HG03097 (cell line): ENCODE data around the gene DNAAF5.
"Not testable (repeated sequence)": the region's sequence is repeated elsewhere in the genome, so short reads cannot be mapped to it uniquely, and the experiment has no call there.

Experiments
- ATAC-seq: cut with Tn5 transposase; IDR thresholded peaks from one replicate; pipeline ENCODE4 v1.9.1; 2021; ENCODE audit not compliant: unreplicated experiment, low FRiP score

DNAAF5 gene

DNA sequence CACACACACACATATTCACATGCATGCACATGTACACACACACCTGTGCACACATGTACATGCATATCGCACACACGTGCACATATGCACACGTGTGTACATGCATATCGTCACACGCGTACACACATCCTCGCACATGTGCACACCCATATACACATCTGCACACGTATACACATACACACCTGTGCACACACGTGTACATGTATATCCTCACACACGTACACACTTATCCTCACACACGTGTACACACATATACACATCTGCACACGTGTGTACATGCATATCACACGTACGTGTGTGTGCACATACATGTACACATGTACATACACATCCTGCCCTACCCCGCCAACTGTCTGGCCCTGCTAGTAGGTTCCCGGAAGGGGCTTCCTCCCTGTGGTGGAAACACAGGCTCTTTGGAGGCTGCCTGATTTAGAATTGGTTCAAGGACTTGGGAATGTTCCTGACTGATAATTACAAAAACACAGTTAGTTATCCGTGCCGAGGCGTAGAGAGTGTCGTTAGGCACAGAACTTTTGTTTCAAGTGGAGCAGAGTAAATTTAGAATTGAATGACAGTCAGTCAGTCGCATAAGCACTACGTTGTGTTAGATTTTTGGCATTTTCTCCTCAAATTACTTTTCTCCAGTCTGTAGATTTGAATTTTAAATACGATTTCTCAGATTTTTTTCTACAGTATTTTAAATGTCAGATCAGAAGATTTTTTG lies 19.1 kb downstream of the DNAAF5 start:
- no peak for ATAC-seq

DNA sequence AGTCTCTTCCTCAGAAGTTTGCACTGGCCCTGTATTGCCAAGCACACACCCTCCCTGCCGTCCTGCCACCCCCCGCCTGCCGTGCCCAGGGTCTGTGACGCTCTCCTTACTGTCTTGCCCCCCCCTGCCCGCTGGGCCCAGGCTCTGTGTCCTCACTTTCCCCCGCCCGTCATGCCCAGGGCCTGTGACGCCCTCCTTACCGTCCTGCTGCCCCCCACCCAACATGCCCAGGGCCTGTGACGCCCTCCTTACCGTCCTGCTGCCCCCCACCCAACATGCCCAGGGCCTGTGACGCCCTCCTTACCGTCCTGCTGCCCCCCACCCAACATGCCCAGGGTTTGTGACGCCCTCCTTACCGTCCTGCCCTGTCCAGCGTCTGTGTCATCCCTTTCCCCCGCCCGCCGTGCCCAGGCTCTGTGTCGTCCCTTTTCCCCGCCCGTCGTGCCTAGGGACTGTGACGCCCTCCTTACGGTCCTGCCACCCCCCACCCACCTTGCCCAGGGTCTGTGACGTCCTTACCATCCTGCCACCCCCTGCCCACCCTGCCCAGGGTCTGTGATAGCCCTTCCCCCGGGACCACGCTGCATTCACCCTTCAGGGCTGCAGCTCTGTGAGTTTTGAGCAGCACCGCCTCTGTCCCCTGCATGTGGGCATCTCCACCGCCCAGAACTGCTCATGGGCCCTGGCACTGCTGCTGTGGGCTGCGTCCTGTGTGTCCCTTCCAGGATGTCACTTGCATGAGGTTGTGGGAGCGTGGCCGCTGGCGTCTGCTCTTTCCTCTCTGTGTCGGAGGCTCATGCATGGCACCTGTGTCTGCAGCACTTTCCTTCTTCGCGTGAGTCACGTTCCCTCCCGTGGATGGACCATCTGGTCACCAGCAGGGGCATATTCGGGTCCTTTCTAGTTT lies 19.9 kb downstream of the DNAAF5 start:
- no peak for ATAC-seq

DNA sequence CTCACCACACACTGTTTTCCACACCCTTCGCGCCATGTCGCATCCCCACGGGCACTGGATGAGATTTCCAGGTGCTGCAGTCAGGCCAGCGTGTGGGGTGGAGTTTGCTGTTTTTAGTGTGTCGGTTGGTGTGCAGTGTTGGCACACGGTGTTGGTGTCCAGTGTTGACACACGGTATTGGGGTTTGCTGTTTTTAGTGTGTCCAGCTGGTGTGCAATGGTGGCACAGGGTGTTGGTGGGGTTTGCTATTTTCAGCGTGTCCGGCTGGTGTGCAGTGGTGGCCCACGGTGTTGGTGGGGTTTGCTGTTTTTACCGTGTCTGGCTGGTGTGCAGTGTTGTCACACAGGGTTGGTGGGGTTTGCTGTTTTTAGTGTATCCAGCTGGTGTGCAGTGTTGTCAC lies 20.7 kb downstream of the DNAAF5 start:
- no peak for ATAC-seq

- no peak for ATAC-seq
These were observed 21.9 kb downstream of the DNAAF5 start for GRCh38 chr7:748446-748845.

GRCh38 chr7:749140-749551 lies 22.6 kb downstream of the DNAAF5 start:
- ATAC-seq: no peak

- no peak for ATAC-seq
These were observed 23.8 kb downstream of the DNAAF5 start for GRCh38 chr7:750111-750905.

DNA sequence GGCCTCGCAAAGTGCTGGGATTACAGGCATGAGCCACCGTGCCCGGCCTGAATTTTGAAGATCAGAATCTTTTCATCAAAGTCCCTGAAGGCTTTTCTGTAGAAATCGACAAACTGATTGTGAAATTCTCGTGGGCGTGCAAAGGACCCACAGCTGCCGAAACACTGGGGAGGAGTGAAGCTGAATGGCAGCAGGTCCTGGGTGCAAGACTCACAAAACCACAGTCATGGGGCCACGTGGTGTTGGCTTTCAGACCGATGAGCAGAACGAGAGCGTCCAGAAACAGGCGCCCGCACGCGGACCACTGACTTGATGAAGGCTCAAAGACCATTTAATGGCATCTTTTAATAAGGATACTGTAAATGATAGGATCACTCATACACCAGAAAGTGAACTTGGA lies 25.3 kb downstream of the DNAAF5 start:
- no peak for ATAC-seq

- not testable (repeated sequence) for ATAC-seq
These were observed 25.8 kb downstream of the DNAAF5 start for GRCh38 chr7:752256-752655.

DNA sequence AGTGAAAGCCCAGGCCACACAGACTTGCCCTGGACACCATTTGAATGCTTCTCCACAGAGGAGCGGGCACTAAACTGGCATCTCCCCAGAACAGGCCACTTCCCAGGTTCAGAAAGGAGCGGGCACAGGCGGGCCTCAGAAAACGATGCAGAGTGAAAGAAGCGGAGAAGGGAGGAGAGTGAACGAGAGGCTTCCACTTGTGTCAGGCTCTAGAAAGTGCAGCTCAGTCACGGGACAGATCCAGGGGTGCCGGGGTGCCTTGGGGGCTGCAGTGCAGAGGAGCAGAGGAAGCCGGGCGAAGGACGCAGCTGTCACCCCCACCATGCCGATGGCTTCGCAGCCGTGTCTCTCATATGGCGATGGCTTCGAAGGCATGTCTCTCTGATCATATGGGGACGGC lies 26.7 kb downstream of the DNAAF5 start:
- no peak for ATAC-seq

GRCh38 chr7:754531-755412 lies 28.3 kb downstream of the DNAAF5 start:
- no peak for ATAC-seq

GRCh38 chr7:755413-755805 lies 28.9 kb downstream of the DNAAF5 start:
- no peak for ATAC-seq

GRCh38 chr7:756231-756927 lies 29.9 kb downstream of the DNAAF5 start:
- ATAC-seq: no peak

- ATAC-seq: no peak
These were observed 30.5 kb downstream of the DNAAF5 start for GRCh38 chr7:756928-757560.

DNA sequence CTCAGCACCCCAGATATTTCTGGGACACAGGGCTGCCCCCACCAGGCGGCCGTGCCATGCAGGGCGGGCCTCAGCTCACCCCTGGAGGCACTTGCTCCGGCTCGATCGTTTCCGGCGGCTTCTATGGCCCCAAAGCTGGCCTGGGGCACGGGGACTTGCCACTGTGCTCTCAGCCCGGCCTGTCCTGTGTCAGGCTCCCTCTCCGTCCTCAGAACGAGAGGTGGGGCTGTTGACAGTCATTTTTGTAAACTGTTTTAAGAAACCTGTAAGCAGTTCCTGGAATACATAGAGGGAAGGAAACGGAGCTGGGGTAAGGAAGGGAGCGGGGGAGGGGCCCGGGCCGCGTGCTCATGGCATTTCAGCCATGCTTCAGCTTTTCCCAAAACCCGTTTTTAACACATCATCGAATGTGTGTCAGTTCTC lies 31.3 kb downstream of the DNAAF5 start:
- ATAC-seq: no peak

- no peak for ATAC-seq
These were observed 33.1 kb downstream of the DNAAF5 start for GRCh38 chr7:759569-759968.

DNA sequence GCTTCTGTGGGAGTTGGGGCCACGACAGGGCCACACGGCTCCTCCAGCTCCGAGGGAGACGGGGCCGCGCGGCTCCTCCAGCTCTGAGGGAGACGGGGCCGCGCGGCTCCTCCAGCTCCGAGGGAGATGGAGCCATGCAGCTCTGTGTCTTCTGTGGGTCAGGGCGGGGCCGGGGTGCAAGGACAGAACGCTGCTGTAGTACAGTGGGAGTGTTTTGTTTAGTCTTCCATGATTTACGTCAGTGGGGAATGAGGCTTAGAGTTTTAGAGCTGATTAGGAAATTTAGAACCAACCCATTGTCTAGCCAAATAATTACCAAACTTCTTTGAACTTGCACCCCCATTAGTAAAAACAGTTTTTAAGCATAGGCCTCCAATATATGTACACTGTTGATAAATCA lies 33.5 kb downstream of the DNAAF5 start:
- no peak for ATAC-seq

- no peak for ATAC-seq
These were observed 34.6 kb downstream of the DNAAF5 start for GRCh38 chr7:761101-761500.

- no peak for ATAC-seq
These were observed 35.1 kb downstream of the DNAAF5 start for GRCh38 chr7:761631-762030.

GRCh38 chr7:762885-763284 lies 36.4 kb downstream of the DNAAF5 start:
- ATAC-seq: no peak
